ENCODE measurements around the gene RNF130.
"Not testable (repeated sequence)": the region's sequence is repeated elsewhere in the genome, so short reads cannot be mapped to it uniquely, and the experiment has no call there.

The RNF130 gene

GRCh38 chr5:180103487-180104167 lies 32.1 kb upstream of the RNF130 start:
- DNase-seq (ENCODE audit: low spot score) (no peak), FAIRE-seq (no peak)

- FAIRE-seq (no peak), DNase-seq (ENCODE audit: low spot score) (no peak)
These were observed 31.1 kb upstream of the RNF130 start for GRCh38 chr5:180102636-180103035.

- DNase-seq (ENCODE audit: low spot score) (no peak), FAIRE-seq (no peak)
These were observed 30.0 kb upstream of the RNF130 start for GRCh38 chr5:180101451-180102105.

GRCh38 chr5:180100621-180101450 lies 29.3 kb upstream of the RNF130 start:
- FAIRE-seq (no peak), DNase-seq (ENCODE audit: low spot score) (no peak)

GRCh38 chr5:180099733-180100611 lies 28.4 kb upstream of the RNF130 start:
- DNase-seq (ENCODE audit: low spot score), result no peak
- FAIRE-seq, result no peak

GRCh38 chr5:180098991-180099732 lies 27.6 kb upstream of the RNF130 start:
- DNase-seq (ENCODE audit: low spot score), result no peak
- no peak for FAIRE-seq

- FAIRE-seq, result no peak
- DNase-seq (ENCODE audit: low spot score), result no peak
These were observed 27.0 kb upstream of the RNF130 start for GRCh38 chr5:180098526-180098925.

- DNase-seq (ENCODE audit: low spot score) (no peak), FAIRE-seq (no peak)
These were observed 26.4 kb upstream of the RNF130 start for GRCh38 chr5:180097926-180098325.

- DNase-seq (ENCODE audit: low spot score) (no peak), FAIRE-seq (no peak)
These were observed 25.8 kb upstream of the RNF130 start for GRCh38 chr5:180097163-180097894.

- FAIRE-seq (no peak), DNase-seq (ENCODE audit: low spot score) (no peak)
These were observed 25.1 kb upstream of the RNF130 start for GRCh38 chr5:180096616-180097015.

- DNase-seq (ENCODE audit: low spot score) (no peak), FAIRE-seq (no peak)
These were observed 24.0 kb upstream of the RNF130 start for GRCh38 chr5:180095545-180095944.

- FAIRE-seq, result no peak
- DNase-seq (ENCODE audit: low spot score), result no peak
These were observed 22.3 kb upstream of the RNF130 start for GRCh38 chr5:180093651-180094382.

- FAIRE-seq (no peak), DNase-seq (ENCODE audit: low spot score) (no peak)
These were observed 21.7 kb upstream of the RNF130 start for GRCh38 chr5:180093241-180093640.

GRCh38 chr5:180090769-180091546 lies 19.4 kb upstream of the RNF130 start:
- FAIRE-seq, result no peak
- peak; percentile 39 for DNase-seq (ENCODE audit: low spot score)

GRCh38 chr5:180090098-180090768 lies 18.7 kb upstream of the RNF130 start:
- DNase-seq (ENCODE audit: low spot score) (peak; percentile 85), FAIRE-seq (peak; percentile 17)

GRCh38 chr5:180089628-180090027 lies 18.1 kb upstream of the RNF130 start:
- DNase-seq (ENCODE audit: low spot score); FAIRE-seq: not testable (repeated sequence)

- DNase-seq (ENCODE audit: low spot score) (no peak), FAIRE-seq (no peak)
These were observed 17.0 kb upstream of the RNF130 start for GRCh38 chr5:180088561-180088960.

Data from urothelium cell line (cell line).